ENCODE measurements around the gene GSK3A.

- TF ChIP-seq, protein P1, sequence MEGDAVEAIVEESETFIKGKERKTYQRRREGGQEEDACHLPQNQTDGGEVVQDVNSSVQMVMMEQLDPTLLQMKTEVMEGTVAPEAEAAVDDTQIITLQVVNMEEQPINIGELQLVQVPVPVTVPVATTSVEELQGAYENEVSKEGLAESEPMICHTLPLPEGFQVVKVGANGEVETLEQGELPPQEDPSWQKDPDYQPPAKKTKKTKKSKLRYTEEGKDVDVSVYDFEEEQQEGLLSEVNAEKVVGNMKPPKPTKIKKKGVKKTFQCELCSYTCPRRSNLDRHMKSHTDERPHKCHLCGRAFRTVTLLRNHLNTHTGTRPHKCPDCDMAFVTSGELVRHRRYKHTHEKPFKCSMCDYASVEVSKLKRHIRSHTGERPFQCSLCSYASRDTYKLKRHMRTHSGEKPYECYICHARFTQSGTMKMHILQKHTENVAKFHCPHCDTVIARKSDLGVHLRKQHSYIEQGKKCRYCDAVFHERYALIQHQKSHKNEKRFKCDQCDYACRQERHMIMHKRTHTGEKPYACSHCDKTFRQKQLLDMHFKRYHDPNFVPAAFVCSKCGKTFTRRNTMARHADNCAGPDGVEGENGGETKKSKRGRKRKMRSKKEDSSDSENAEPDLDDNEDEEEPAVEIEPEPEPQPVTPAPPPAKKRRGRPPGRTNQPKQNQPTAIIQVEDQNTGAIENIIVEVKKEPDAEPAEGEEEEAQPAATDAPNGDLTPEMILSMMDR (conservative IDR thresholded peaks at IDR 0.05): no peak
- TF ChIP-seq EZH2 (IDR thresholded peaks at IDR 0.05; ENCODE audit: low read depth): no peak
These were observed 2.7 kb downstream of the GSK3A start for GRCh38 chr19:42239544-42240220.
